Inflammatory macrophage treated with lipopolysaccharide for 1 hour (primary cell): Measurements from ENCODE around the gene ABLIM3.

Source experiments
- DNase-seq, 2 donors: peaks; one replicate each; pipeline ENCODE4 v3.0.0-alpha.2; 2020 to 2022

ABLIM3 gene

GRCh38 chr5:149221326-149221725 is 80.0 kb downstream of the ABLIM3 start:
- DNase-seq: no peak

GRCh38 chr5:149221731-149222342 is 80.5 kb downstream of the ABLIM3 start:
- no peak for DNase-seq

DNA sequence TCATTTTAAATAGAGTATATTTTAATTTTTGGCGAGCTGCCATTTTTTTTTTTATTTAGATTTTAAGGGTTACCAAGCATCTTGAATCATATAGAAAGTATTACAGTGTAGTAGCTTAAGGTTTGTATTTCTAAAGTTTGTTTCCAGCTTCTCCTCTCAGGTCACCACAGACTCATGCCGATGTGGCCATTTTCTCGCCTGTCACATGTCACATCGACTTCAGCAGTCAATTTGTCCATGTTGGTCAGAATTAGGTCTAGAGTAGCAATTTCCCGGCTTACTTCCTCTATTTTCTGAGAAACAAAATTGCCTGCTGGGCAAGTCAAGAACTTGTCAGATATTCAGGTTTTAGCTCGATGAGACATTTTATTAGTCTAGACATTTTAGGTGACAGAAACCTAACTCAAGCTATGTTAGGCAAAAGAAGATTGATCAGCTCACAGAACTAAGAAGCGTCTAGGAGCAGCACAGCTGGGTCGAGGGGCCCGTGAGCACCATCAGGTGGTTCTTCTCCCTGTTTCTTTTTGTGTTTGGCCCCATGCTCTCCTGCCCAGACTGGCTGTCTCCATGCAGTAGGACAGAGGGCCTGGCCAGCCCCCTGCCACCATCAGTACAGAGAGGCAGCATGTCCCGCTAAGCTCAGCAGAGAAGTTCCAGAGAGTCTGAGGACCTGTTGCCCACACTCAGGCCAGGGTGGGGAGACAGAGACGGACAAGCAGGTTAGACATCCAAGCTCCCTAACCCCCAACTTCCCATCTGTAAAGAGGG is 82.0 kb downstream of the ABLIM3 start:
- peak; percentile 54 to 56 for DNase-seq

DNA sequence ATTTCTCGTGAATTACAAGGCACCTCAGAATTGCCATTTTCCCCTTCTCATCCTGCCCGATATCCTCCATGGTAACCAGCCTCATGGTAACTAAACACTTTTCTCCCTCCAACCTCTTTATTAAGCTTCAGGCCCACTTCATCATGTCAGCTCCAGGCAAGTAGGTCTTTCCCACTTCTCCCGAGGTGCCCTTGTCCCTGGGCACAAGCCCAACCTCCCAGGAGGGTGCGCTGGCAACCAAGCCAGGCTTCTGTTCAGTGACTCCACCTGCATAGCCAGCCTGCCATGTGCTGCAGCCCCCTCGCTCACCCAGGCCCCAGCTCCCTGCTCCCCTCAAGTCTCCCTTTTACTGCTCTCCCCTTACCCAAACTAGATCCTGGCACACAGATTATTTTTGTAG is 83.0 kb downstream of the ABLIM3 start:
- no peak for DNase-seq

GRCh38 chr5:149227168-149227826 is 86.0 kb downstream of the ABLIM3 start:
- peak in 1 of 2 donors; percentile 6 for DNase-seq

- DNase-seq: peak; percentile 58 to 71
These were observed 87.5 kb downstream of the ABLIM3 start for GRCh38 chr5:149228618-149229297.

- DNase-seq: no peak
These were observed 88.1 kb downstream of the ABLIM3 start for GRCh38 chr5:149229298-149229937.

- DNase-seq: no peak
These were observed 94.5 kb downstream of the ABLIM3 start for GRCh38 chr5:149235841-149236240.

GRCh38 chr5:149237662-149238061 is 96.4 kb downstream of the ABLIM3 start:
- DNase-seq: no peak

DNA sequence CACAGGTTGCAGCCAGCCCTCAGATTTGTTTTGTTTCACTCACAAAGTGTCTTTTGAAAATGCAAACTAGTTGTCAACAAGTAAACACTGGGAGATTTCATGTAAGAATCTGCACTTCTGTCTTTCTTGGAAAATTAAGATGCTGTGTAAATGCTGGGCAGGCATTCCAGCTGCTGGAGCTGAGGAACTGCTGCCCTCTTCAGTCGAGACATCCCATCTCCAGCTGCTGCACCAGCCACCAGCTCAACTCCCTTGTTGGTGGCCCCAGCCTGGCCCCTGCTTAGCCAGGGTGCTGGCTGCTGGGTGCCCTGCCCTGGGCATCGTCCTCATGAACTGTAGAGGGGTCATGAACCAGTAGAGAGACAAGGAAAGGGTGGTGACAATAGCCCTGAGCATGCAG is 97.2 kb downstream of the ABLIM3 start:
- no peak for DNase-seq

GRCh38 chr5:149239917-149240316 is 98.6 kb downstream of the ABLIM3 start:
- no peak for DNase-seq

- no peak for DNase-seq
These were observed 99.2 kb downstream of the ABLIM3 start for GRCh38 chr5:149240354-149240998.

DNA sequence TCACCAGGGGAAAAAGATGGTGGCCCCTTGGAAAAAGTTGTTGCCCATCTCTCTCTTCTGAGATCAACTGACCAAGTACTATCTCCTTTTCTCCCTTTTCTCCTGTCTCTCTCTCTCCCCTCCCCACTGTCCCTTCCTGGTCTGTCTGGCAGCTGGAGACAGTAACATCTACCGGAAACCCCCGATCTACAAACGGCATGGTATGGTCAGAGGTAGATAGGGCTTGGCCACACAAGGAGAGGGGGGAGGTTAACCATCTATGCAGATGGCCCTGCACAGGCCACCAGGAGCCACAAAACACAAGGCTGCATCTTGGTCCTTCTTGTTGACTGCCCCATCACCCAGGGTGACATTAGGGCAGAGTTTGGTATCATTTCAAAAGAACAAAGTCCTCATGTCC is 101.0 kb downstream of the ABLIM3 start:
- DNase-seq: no peak

GRCh38 chr5:149246906-149247305 is 105.6 kb downstream of the ABLIM3 start:
- no peak for DNase-seq

DNA sequence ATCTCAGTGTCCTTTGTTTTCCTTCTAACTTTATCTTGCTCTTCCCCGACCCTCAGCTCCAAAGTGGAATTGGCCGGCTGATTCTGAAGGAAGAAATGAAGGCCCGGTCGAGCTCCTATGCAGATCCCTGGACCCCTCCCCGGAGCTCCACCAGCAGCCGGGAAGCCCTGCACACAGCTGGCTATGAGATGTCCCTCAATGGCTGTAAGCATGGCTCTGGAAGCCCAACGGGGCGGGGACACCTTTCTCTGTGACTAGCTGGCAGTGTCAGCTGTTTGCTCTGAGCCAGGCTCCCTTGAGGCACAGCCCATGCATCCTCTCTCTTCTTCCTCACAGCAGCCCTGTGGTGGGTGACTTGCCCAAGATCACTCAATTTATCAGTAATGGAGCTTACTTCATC is 106.4 kb downstream of the ABLIM3 start:
- no peak for DNase-seq

DNA sequence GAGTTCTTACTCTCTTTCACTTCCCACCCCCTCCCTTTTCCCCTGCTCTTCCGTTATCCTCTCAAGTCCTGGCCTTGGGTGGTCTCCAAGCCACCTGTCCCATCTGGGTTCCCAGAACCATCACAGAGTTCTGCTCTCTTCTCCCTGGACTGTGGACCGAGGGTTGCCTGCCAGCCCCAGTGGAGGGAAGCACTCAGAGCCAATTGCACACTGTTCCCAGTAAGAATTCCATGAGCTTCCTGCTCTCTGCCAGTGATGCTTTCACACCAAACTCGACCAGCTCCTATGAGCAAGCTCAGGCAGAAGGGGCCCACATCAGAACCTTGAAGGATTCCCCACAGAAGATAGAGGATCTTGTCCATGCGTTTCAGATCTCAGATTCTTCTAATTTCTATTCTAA is 110.3 kb downstream of the ABLIM3 start:
- no peak for DNase-seq

DNA sequence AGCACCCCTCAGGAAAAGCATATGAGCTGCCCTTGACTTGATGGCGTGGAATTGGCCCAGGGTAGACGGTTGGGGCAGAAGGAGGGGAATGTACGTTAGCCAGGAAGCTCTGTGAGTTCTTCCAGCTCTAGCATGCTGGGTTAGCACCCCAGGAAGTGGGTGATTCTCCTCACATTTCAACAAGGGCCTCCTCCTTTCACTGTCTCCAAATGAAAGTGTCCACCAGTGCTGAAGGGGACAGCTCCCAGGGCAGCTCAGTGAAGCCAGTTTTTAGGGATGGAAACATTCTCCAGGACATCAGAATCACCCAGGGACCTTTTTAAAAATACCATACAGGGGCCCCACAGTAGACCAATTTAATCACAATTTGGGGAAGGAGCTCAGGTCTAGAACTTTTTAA is 113.2 kb downstream of the ABLIM3 start:
- no peak for DNase-seq

DNA sequence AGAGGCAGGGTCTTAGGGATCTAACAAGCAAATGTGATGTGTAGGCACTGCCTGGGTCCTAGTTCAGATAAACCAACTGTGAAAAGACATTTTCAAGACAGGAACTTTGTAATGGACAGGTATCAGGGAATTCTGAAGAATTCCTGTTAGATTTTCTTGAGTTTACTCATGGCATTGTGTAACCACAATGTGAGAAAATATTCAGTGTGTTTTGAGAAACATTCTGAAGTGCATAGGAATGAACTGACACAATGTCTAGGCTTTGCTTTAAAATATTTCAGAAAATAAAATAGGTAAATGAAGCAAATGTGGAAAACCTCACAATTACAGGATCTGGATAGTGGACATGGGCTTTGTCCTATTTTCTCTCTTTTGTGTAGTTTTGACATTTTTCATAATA is 115.2 kb downstream of the ABLIM3 start:
- no peak for DNase-seq

DNA sequence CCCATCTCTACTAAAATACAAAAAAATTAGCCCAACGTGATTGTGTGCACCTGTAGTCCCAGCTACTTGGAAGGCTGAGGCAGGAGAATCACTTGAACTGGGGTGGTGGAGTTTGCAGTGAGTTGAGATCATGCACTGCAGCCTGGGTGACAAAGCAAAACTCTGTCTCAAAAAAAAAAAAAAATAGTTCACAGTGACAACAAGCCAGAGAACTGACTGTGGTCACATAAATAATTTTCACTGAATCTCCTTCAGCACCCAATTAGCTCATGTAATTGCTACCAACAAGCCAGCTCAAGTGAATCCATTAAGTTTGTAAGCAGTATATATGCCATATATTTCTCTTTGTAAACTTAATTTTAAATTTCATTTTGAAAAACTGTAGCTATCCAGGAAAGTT is 115.8 kb downstream of the ABLIM3 start:
- no peak for DNase-seq

- DNase-seq: no peak
These were observed 116.8 kb downstream of the ABLIM3 start for GRCh38 chr5:149257889-149258705.

DNA sequence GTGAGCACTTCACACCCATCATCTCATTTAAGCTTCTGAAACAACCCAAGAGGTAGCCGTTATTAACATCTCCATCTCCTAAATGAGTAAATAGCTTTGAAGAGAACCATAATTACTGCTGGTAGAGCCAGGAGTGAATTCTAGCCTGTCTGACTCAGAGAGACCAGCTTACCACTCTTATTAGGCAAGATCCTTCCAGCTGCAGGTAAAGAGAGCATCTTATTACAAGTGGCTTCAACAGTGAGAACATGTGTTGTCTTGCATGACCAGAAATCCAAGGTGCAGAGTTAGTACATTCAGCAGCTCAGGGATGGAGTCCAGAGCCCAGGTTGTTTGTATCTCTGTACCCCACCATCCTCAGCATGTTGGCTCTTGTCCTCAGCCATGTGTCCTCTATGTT is 119.5 kb downstream of the ABLIM3 start:
- no peak for DNase-seq

DNA sequence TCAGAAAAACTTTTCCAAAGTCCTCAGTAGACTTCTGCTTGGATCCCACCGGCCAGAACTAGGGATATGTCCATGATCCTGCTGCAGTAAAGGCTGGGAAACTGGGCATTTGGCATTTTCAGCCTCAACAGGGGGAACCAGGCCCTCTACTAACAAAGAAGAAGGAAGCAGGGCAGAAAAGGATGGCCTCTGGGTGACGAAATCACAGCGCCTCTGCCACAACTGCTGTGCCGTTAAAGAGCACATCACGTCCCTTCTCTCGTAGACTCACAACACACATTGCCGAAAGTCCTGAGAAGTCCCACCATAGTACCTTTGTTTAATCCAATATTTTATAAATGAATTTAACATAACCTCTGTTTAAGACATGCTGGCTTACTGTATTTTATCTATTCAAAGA is 120.0 kb downstream of the ABLIM3 start:
- DNase-seq: peak in 1 of 2 donors; percentile 32
